LNCaP clone FGC (cell line): ENCODE data around the gene DEF6.

Experiments used
- DNase-seq: peaks from one replicate; pipeline ENCODE4 v3.0.0-alpha.2; 2011; ENCODE audit warnings: low read depth
- H3K4me3 ChIP-seq: 2 replicates; pipeline ENCODE4 v1.5.1; 2011; ENCODE audit warnings: mild to moderate bottlenecking, low read depth, low read length, control low read depth
- CTCF ChIP-seq: IDR thresholded peaks from 2 replicates; pipeline ENCODE4 v1.5.1; 2012; ENCODE audit warnings: mild to moderate bottlenecking; ENCODE audit not compliant: control insufficient read depth, insufficient read depth; ENCODE audit errors: extremely low read depth

The DEF6 gene

DNA sequence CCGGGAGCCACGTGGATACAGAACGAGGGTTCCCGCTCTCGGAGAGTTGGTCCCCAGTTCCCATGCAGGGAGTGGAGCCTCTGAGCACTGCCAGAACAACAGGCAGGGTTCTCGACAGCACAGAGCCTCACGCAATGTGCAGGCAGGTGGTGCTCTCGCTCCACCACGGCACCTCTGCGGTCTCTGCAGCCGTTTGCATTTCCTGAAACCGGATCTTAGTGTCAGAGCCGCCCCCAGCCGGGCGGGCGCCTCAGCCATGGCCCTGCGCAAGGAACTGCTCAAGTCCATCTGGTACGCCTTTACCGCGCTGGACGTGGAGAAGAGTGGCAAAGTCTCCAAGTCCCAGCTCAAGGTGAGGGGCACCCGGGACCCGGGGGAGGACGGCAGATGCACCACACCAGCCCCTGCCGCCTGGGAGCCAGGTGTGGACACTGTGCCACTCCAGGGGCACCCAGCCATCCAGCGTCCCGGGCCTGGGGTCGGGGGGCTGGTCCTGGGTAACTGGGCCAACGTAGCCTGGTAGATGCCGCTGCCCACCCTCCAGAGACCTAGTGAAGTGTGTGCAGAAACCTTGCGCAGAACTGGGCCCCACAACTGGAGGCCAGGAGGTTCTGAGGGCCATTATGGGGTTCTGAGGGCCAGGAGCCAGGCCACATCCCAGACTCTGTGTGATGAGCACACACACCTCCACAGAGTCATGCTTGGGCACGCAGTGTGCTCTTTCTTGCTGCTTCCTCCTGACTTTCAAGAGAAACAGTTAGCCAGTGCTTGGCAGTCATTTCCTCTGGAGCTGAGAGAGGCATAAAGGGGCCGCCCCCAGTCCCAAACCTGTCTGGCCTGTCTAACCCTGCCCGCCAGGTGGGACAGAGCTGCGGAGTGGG is at the start of gene DEF6:
TSS of gene DEF6 (plus strand) at position 218 of the 881 bp plus-strand sequence. CDS start at position 257, 39 bp downstream.
- peak; percentile 99 for TF ChIP-seq CTCF
- DNase-seq: peak; percentile 69
- peak within 1 kb of the TSS; percentile 83 for H3K4me3 ChIP-seq

DNA sequence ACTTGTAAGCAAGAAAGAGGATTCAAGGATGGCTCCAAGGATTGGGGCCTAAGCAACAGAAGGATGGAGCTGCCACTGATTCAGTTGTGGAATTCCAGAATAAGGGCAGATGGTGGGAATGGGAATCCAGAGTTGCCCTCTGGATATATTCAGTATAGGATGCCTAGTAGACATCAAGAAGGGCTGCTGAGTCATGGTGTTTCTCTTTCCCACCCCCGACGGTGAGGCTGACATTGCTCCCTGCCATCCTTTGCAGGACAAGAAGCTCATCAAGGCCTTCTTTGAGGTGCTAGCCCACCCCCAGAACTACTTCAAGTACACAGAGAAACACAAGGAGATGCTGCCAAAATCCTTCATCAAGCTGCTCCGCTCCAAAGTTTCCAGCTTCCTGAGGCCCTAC is 49.3 kb upstream of the DEF6 start:
- DNase-seq: no peak
- no peak overlapping the region for H3K4me3 ChIP-seq
- TF ChIP-seq CTCF: no peak

- no peak for DNase-seq
- no peak overlapping the region for H3K4me3 ChIP-seq
- TF ChIP-seq CTCF: no peak
These were observed 48.7 kb upstream of the DEF6 start for GRCh38 chr6:35248965-35249364.

DNA sequence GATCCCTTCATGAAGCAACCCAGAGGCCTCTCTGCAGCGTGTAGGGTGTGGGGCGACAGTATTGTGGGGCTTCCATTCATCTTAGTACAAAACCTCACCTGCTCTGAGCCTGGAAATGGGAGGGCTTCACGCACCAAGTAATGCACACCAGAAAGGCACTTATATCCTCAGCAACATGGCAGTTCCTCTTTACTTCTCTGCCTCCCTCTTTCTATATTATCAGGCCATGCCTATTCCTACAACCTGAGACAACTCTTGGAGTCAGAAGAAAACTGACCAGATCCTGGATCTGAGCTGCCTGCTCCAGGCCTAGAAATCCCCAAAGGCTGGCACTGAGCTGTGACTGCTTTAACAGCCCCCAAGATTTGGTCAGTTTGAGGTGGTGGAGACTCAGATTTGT is 45.7 kb upstream of the DEF6 start:
- no peak for TF ChIP-seq CTCF

DNA sequence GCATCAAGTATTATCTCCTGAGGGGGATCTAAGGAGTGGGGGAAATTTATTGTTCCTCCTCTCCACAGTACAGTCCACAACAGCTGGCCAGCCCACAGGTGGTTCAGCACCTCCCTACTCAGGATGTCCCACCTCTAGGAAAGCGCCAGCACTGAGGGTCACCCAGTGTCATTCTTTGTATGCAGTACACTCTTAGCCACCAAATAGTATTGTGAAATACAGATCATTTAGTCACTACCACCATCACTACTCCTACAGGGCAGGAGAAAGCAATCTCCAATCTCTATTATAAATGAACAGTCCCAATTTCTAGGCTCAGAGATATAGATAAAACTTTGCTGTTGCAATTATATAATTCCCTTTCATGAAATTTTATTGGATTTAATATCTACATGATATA is 44.4 kb upstream of the DEF6 start:
- DNase-seq: no peak
- no peak for TF ChIP-seq CTCF
- H3K4me3 ChIP-seq: no peak overlapping the region

More for the DNA sequence above, 45.7 kb upstream of the DEF6 start:
- DNase-seq: no peak
- no peak overlapping the region for H3K4me3 ChIP-seq

GRCh38 chr6:35258336-35258735 is 39.3 kb upstream of the DEF6 start:
- no peak for DNase-seq
- H3K4me3 ChIP-seq: peak overlapping the region; percentile 87
- TF ChIP-seq CTCF: no peak

- DNase-seq: no peak
These were observed 38.8 kb upstream of the DEF6 start for GRCh38 chr6:35258858-35259193.

More at GRCh38 chr6:35258858-35259193, 38.8 kb upstream of the DEF6 start:
- TF ChIP-seq CTCF: no peak
- H3K4me3 ChIP-seq: peak overlapping the region; percentile 87
